Peyer's patch (tissue), 4 donors: ENCODE data around the gene XRCC1.

ENCODE experiments used
- CTCF ChIP-seq, 6 experiments: fragments of 450-650 bp in 4 of 6; fragments of 200-600 bp in 2 of 6; sonication (generic) in 1 of 6; IDR thresholded peaks; one replicate each; pipeline ENCODE4 v1.5.1; 2017 to 2019; ENCODE audit warnings: antibody characterized with exemption in 6 of 6, mild to moderate bottlenecking in 3 of 6, moderate library complexity in 1 of 6
- POLR2A ChIP-seq, 2 donors: fragments of 450-650 bp; IDR thresholded peaks; one replicate each; pipeline ENCODE4 v1.5.1; 2017; ENCODE audit warnings: antibody characterized with exemption in 2 of 2, mild to moderate bottlenecking in 2 of 2, moderate library complexity in 2 of 2

GRCh38 chr19:43501661-43502418 lies 73.5 kb downstream of the XRCC1 start:
- no peak for TF ChIP-seq CTCF (IDR thresholded peaks at IDR 0.05)
- no peak for TF ChIP-seq POLR2A (IDR thresholded peaks at IDR 0.05)
